ENCODE results near the gene DDR1. TPM values are rescaled to one million over a fixed set of nuclear protein-coding genes. Genes with fewer than 3 reads are reported as not detected.

The DDR1 gene
- total RNA-seq, 4 donors from 2014 or later: 25.4 to 40.4 (median 30.9) TPM

GRCh38 chr6:30945281-30945680 lies 61.0 kb downstream of the DDR1 start:
- Histone ChIP-seq H3K27me3 (peaks cover 45% of the 10 kb centered on the region), H3K4me3 (no peak overlapping the region), H3K4me1 (peaks cover 0 to 10% (median 5%) of the 10 kb centered on the region in 3 donors), H3K9me3 (no peaks in the 10 kb centered on the region), H3K36me3 (no peaks in the 10 kb centered on the region), H3K27ac (no peak overlapping the region)
- ATAC-seq: no peak
- TF ChIP-seq EP300 (IDR thresholded peaks at IDR 0.05): no peak
- TF ChIP-seq CTCF (IDR thresholded peaks at IDR 0.05): no peak
- no peak for TF ChIP-seq POLR2AphosphoS5 (IDR thresholded peaks at IDR 0.05)
- TF ChIP-seq POLR2A (IDR thresholded peaks at IDR 0.05): no peak
- WGBS, 2 donors (ENCODE audit: low coverage in 1 of 2): 81 to 100% methylated on average over 3 of the region's 5 CpGs

DNA sequence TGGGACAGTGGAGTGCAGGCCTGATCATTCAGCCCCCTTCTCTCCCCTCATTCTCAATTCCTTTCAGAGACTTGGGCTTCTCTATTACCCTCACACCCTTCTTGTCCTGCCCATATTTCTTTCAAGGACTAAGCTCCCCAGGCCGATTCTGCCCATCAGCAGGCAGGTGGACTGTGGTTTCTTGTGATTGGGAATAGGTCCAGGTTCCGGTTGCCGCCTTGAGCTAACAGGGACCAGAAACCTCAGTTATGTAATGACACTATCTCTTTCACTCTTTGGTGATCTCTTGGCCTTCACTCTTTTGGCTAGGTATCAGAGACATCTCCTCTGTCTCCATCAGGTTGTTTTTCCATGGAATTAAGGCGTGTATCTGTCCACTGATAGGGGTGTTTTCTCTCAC lies 62.9 kb downstream of the DDR1 start:
- Histone ChIP-seq H3K36me3 (no peaks in the 10 kb centered on the region), H3K4me1 (peaks cover 0 to 10% (median 5%) of the 10 kb centered on the region in 3 donors), H3K27ac (no peak overlapping the region), H3K4me3 (no peak overlapping the region), H3K9me3 (no peaks in the 10 kb centered on the region), H3K27me3 (peaks cover 51% of the 10 kb centered on the region)
- no peak for ATAC-seq
- 86 to 100% methylated on average over 4 of the region's 4 CpGs for WGBS, 2 donors (ENCODE audit: low coverage in 1 of 2)
- TF ChIP-seq POLR2A (IDR thresholded peaks at IDR 0.05): no peak

- H3K36me3 ChIP-seq: no peaks in the 10 kb centered on the region
- no peak overlapping the region for H3K4me3 ChIP-seq
- no peak overlapping the region for H3K27ac ChIP-seq
- peaks cover 42% of the 10 kb centered on the region for H3K27me3 ChIP-seq
- no peaks in the 10 kb centered on the region for H3K4me1 ChIP-seq
- TF ChIP-seq CTCF (IDR thresholded peaks at IDR 0.05) (no peak), EP300 (IDR thresholded peaks at IDR 0.05) (no peak), POLR2AphosphoS5 (IDR thresholded peaks at IDR 0.05) (no peak), POLR2A (IDR thresholded peaks at IDR 0.05) (no peak)
- H3K9me3 ChIP-seq: no peaks in the 10 kb centered on the region
- 95 to 100% methylated on average over 2 to 6 of the region's 6 CpGs for WGBS, 2 donors (ENCODE audit: low coverage in 1 of 2)
- no peak for ATAC-seq
These were observed 64.5 kb downstream of the DDR1 start for GRCh38 chr6:30948811-30949210.

Small RNA genes within 50 kb of the gene (small RNA-seq; reads per million reads assigned to genes)
- 0 reads per million in 4 donors for gene RF00019

Other genes starting within 250 kb of the DDR1 start
- gene C6orf136, start 237.4 kb upstream of the DDR1 start, total RNA-seq: 10 to 100 TPM; 10.8 to 19.6 (median 16.6) TPM
- gene DHX16, start 211.5 kb upstream of the DDR1 start, total RNA-seq: 10 to 100 TPM; 25.8 to 36.2 (median 31.4) TPM
- 10 to 100 TPM; 45.3 to 65.8 (median 56.6) TPM for gene PPP1R18, start 197.9 kb upstream of the DDR1 start, total RNA-seq
- 1 to 10 TPM; 3.0 to 8.2 (median 6.0) TPM for gene NRM, start 193.5 kb upstream of the DDR1 start, total RNA-seq
- gene MDC1, start 167.2 kb upstream of the DDR1 start, total RNA-seq: 10 to 100 TPM in 3 of 4 donors, 1 to 10 TPM in 1; 9.8 to 16.7 (median 13.1) TPM
- 100 to 1,000 TPM; 184 to 351 (median 236) TPM for gene TUBB, start 164.2 kb upstream of the DDR1 start, total RNA-seq
- 100 to 1,000 TPM; 104 to 191 (median 152) TPM for gene FLOT1, start 141.8 kb upstream of the DDR1 start, total RNA-seq
- gene IER3, start 140.0 kb upstream of the DDR1 start, total RNA-seq: 10 to 100 TPM in 3 of 4 donors, 1 to 10 TPM in 1; 5.6 to 31.9 (median 11.3) TPM
- 10 to 100 TPM in 3 of 4 donors, 1 to 10 TPM in 1; 9.4 to 16.4 (median 11.8) TPM for gene GTF2H4, start 23.7 kb downstream of the DDR1 start, total RNA-seq
- 10 to 100 TPM in 3 of 4 donors, 1 to 10 TPM in 1; 9.7 to 16.5 (median 12.8) TPM for gene VARS2, start 29.7 kb downstream of the DDR1 start, total RNA-seq
- gene SFTA2, start 47.7 kb downstream of the DDR1 start, total RNA-seq: not detected
- gene MUCL3, start 56.5 kb downstream of the DDR1 start, total RNA-seq: under 1 TPM in 1 of 4 donors, not detected in 3; 0.04 TPM
- gene MUC21, start 99.2 kb downstream of the DDR1 start, total RNA-seq: 1 to 10 TPM in 3 of 4 donors, under 1 TPM in 1; 0.13 to 9.9 (median 1.2) TPM
- under 1 TPM in 2 of 4 donors, not detected in 2; 0.16 to 0.62 TPM for gene MUC22, start 126.0 kb downstream of the DDR1 start, total RNA-seq
- not detected for gene C6orf15, start 228.1 kb downstream of the DDR1 start, total RNA-seq
- gene PSORS1C1, start 230.3 kb downstream of the DDR1 start, total RNA-seq: 1 to 10 TPM in 2 of 4 donors, under 1 TPM in 2; 0.12 to 7.8 (median 1.7) TPM
- not detected for gene CDSN, start 235.9 kb downstream of the DDR1 start, total RNA-seq

Measured in gastroesophageal sphincter (tissue), 4 donors.